ENCODE measurements around the gene LGI1. TPM values are rescaled to one million over a fixed set of nuclear protein-coding genes. Genes with fewer than 3 reads are reported as not detected.

LGI1 gene
- polyA plus RNA-seq, 1 donor from 2014 or later = 2.1 TPM

GRCh38 chr10:93719901-93720300 lies 37.8 kb upstream of the LGI1 start:
- H3K27me3 ChIP-seq (ENCODE audit: insufficient read depth, low read depth, low read length) = no peaks in the 10 kb centered on the region
- no peaks in the 10 kb centered on the region for H3F3A ChIP-seq (ENCODE audit: insufficient read depth, low read length, poor library complexity, severe bottlenecking)
- H3K9me2 ChIP-seq (ENCODE audit: insufficient read depth, low read length) = no peaks in the 10 kb centered on the region
- H4K20me1 ChIP-seq (ENCODE audit: insufficient read depth) = no peaks in the 10 kb centered on the region
- H3K79me2 ChIP-seq (replicated peaks; ENCODE audit: insufficient read depth, low read length) = no peaks in the 10 kb centered on the region
- H2AFZ ChIP-seq (ENCODE audit: low read depth, low read length) = no peak overlapping the region
- H3K4me2 ChIP-seq (ENCODE audit: low read length) = no peak overlapping the region
- H3K9me3 ChIP-seq (ENCODE audit: low read length) = no peaks in the 10 kb centered on the region
- TF ChIP-seq CTCF (IDR thresholded peaks at IDR 0.05; ENCODE audit: poor library complexity, severe bottlenecking) (no peak), MXI1 (conservative IDR thresholded peaks at IDR 0.05; ENCODE audit: poor library complexity, severe bottlenecking) (no peak), EP300 (conservative IDR thresholded peaks at IDR 0.05; ENCODE audit: poor library complexity, severe bottlenecking) (no peak), REST (IDR thresholded peaks at IDR 0.05; ENCODE audit: borderline replicate concordance) (no peak), EZH2 (IDR thresholded peaks at IDR 0.05; ENCODE audit: borderline replicate concordance, insufficient read depth, low read length, poor library complexity, severe bottlenecking) (no peak), POLR2AphosphoS5 (IDR thresholded peaks at IDR 0.05) (no peak), TAF1 (IDR thresholded peaks at IDR 0.05; ENCODE audit: low read depth) (no peak), SMC3 (conservative IDR thresholded peaks at IDR 0.05; ENCODE audit: poor library complexity) (no peak), RAD21 (conservative IDR thresholded peaks at IDR 0.05) (no peak)
- no peak overlapping the region for H3K27ac ChIP-seq (ENCODE audit: low read length)
- H3K9ac ChIP-seq (ENCODE audit: low read length) = no peak overlapping the region
- no peak overlapping the region for H3K4me3 ChIP-seq (ENCODE audit: low read length)
- no peaks in the 10 kb centered on the region for H3K36me3 ChIP-seq (ENCODE audit: insufficient read depth, low read length)

- H2AFZ ChIP-seq (ENCODE audit: low read depth, low read length) = no peak overlapping the region
Observed at GRCh38 chr10:93722550-93722949, 35.2 kb upstream of the LGI1 start.

More at GRCh38 chr10:93722550-93722949, 35.2 kb upstream of the LGI1 start:
- H3K79me2 ChIP-seq (replicated peaks; ENCODE audit: insufficient read depth, low read length) = no peaks in the 10 kb centered on the region
- H3K36me3 ChIP-seq (ENCODE audit: insufficient read depth, low read length) = no peaks in the 10 kb centered on the region
- no peak overlapping the region for H3K27ac ChIP-seq (ENCODE audit: low read length)
- no peaks in the 10 kb centered on the region for H4K20me1 ChIP-seq (ENCODE audit: insufficient read depth)
- no peak overlapping the region for H3K9ac ChIP-seq (ENCODE audit: low read length)
- H3K27me3 ChIP-seq (ENCODE audit: insufficient read depth, low read depth, low read length) = no peaks in the 10 kb centered on the region
- no peaks in the 10 kb centered on the region for H3K9me2 ChIP-seq (ENCODE audit: insufficient read depth, low read length)
- no peaks in the 10 kb centered on the region for H3F3A ChIP-seq (ENCODE audit: insufficient read depth, low read length, poor library complexity, severe bottlenecking)
- H3K9me3 ChIP-seq (ENCODE audit: low read length) = no peaks in the 10 kb centered on the region
- no peak overlapping the region for H3K4me3 ChIP-seq (ENCODE audit: low read length)
- TF ChIP-seq TAF1 (IDR thresholded peaks at IDR 0.05; ENCODE audit: low read depth) = no peak
- no peak for TF ChIP-seq EZH2 (IDR thresholded peaks at IDR 0.05; ENCODE audit: borderline replicate concordance, insufficient read depth, low read length, poor library complexity, severe bottlenecking)
- TF ChIP-seq CTCF (IDR thresholded peaks at IDR 0.05; ENCODE audit: poor library complexity, severe bottlenecking) = no peak
- no peak for TF ChIP-seq MXI1 (conservative IDR thresholded peaks at IDR 0.05; ENCODE audit: poor library complexity, severe bottlenecking)
- TF ChIP-seq POLR2AphosphoS5 (IDR thresholded peaks at IDR 0.05) = no peak
- TF ChIP-seq SMC3 (conservative IDR thresholded peaks at IDR 0.05; ENCODE audit: poor library complexity) = no peak
- TF ChIP-seq REST (IDR thresholded peaks at IDR 0.05; ENCODE audit: borderline replicate concordance) = no peak
- TF ChIP-seq RAD21 (conservative IDR thresholded peaks at IDR 0.05) = no peak
- TF ChIP-seq EP300 (conservative IDR thresholded peaks at IDR 0.05; ENCODE audit: poor library complexity, severe bottlenecking) = no peak
- no peak overlapping the region for H3K4me2 ChIP-seq (ENCODE audit: low read length)
